GM10248 (cell line): ENCODE data around the gene JPT2.
"Not testable (repeated sequence)": the region's sequence is repeated elsewhere in the genome, so short reads cannot be mapped to it uniquely, and the experiment has no call there.

Experiments used
- CTCF ChIA-PET: fragments of 300-600 bp; sonication (Branson Sonifier 250); formaldehyde crosslinking; extraction: SDS; loops from one replicate; lab custom pipeline; 2021; ENCODE audit warnings: antibody characterized with exemption; lab: Yijun Ruan, JAX
- POLR2A ChIA-PET: fragments of 350-650 bp; sonication (Branson Sonifier 250); formaldehyde crosslinking; extraction: SDS; loops from one replicate; lab custom pipeline; 2020; ENCODE audit warnings: antibody characterized with exemption; lab: Yijun Ruan, JAX
- DNase-seq: peaks from one replicate; pipeline ENCODE4 v3.0.0; 2012; ENCODE audit errors: extremely low spot score
- CTCF ChIP-seq: IDR thresholded peaks from 2 replicates; pipeline ENCODE4 v1.5.1; 2012; ENCODE audit warnings: mild to moderate bottlenecking, low read depth; ENCODE audit errors: extremely low read depth, missing control alignments, control extremely low read depth

The JPT2 gene

GRCh38 chr16:1696863-1697262 is 18.8 kb downstream of the JPT2 start:
- CTCF ChIA-PET = interaction anchor here (1.3 kb wide), 1 partner anchor 9 kb away, joined by 12 read pairs; the partner anchor contains the start of gene MAPK8IP3
- POLR2A ChIA-PET = no interaction called here
- DNase-seq = no peak
- no peak for TF ChIP-seq CTCF

GRCh38 chr16:1698680-1699079 is 20.6 kb downstream of the JPT2 start:
- no peak for TF ChIP-seq CTCF
- CTCF ChIA-PET = no interaction called here

GRCh38 chr16:1700246-1700645 is 22.2 kb downstream of the JPT2 start:
- no peak for DNase-seq
- TF ChIP-seq CTCF = no peak
- CTCF ChIA-PET = interaction anchor here (1.0 to 3.2 kb wide), 2 partner anchors 8 to 22 kb away, joined by 3 to 12 read pairs; partner anchors contain the start of gene JPT2
- POLR2A ChIA-PET = no interaction called here

More at GRCh38 chr16:1698680-1699079, 20.6 kb downstream of the JPT2 start:
- DNase-seq = no peak
- POLR2A ChIA-PET = no interaction called here

- ChIA-PET CTCF (interaction anchor here (2.2 to 3.2 kb wide), 2 partner anchors 10 to 23 kb away, joined by 7 to 12 read pairs; partner anchors contain the start of gene JPT2), POLR2A (interaction anchor here (1.1 kb wide), 1 partner anchor 72 kb away, joined by 5 read pairs; no protein-coding TSS in a partner anchor)
- no peak for DNase-seq
- TF ChIP-seq CTCF = no peak
These were observed 23.3 kb downstream of the JPT2 start for GRCh38 chr16:1701216-1701878.

GRCh38 chr16:1705324-1705687 is 27.2 kb downstream of the JPT2 start:
- POLR2A ChIA-PET = interaction anchor here (0.7 to 1.2 kb wide), 3 partner anchors 16 to 259 kb away, joined by 3 to 5 read pairs (median 4); partner anchors contain the start of gene RPS2
- DNase-seq = not testable (repeated sequence)
- CTCF ChIA-PET = interaction anchor here (0.6 to 4.5 kb wide), 38 partner anchors 8 to 1068 kb away, joined by 3 to 36 read pairs (median 4); partner anchors contain the start of genes CRAMP1, EME2, FAHD1 and HAGH

GRCh38 chr16:1705688-1706385 is 27.8 kb downstream of the JPT2 start, which contains the start of gene MAPK8IP3:
Gene MAPK8IP3 (plus strand): TSS chr16:1706195. CDS start chr16:1706340, 145 bp downstream.
- TF ChIP-seq CTCF = peak; percentile 99
- ChIA-PET POLR2A (interaction anchor here (0.7 to 1.2 kb wide), 3 partner anchors 15 to 259 kb away, joined by 3 to 5 read pairs (median 4); partner anchors contain the start of gene RPS2), CTCF (interaction anchor here (0.6 to 4.5 kb wide), 41 partner anchors 8 to 1069 kb away, joined by 3 to 36 read pairs (median 4); partner anchors contain the start of genes CRAMP1, EME2, FAHD1 and HAGH)
- DNase-seq = peak; percentile 99
